ENCODE results near the gene POLR3F.

- TF ChIP-seq MEIS2 (IDR thresholded peaks at IDR 0.05; ENCODE audit: partially characterized antibody) (no peak), ZNF224 (CRISPR knock-in tag; IDR thresholded peaks at IDR 0.05) (no peak), DIDO1 (tag; IDR thresholded peaks at IDR 0.05; ENCODE audit: low read depth) (peak; percentile 99)
Measured at GRCh38 chr20:18466894-18467730, at the start of gene POLR3F, which contains the start of gene DZANK1.
